PC-9 (cell line): ENCODE measurements around the gene KISS1. TPM values are rescaled to one million over a fixed set of nuclear protein-coding genes. Genes with fewer than 3 reads are reported as not detected.

Source experiments
- BruUV-seq: library from RNA; stranded (reverse); fragments of 400-500 nt; replicated peaks from 2 replicates; lab custom pipeline; 2021; lab: Mats Ljungman, UMichigan
- CTCF ChIA-PET: fragments of 300-600 bp; sonication (Branson Sonifier 250); formaldehyde crosslinking; loops from one replicate; lab custom pipeline; 2022; ENCODE audit warnings: antibody characterized with exemption; lab: Charles Lee
- POLR2A ChIA-PET: fragments of 300-600 bp; sonication (Branson Sonifier 250); formaldehyde crosslinking; loops from one replicate; lab custom pipeline; 2022; ENCODE audit warnings: antibody characterized with exemption; ENCODE audit not compliant: unreplicated experiment; lab: Charles Lee
- DNase-seq, 2 experiments: peaks; one replicate each; pipeline versions ENCODE4 v3.0.0 to v3.0.0-alpha.2; 2015 to 2022; ENCODE audit warnings: mixed read lengths in 1 of 2
- H2AFZ ChIP-seq: fragments of 200-600 bp; sonication (generic); 2 replicates; pipeline ENCODE4 v1.8.1; 2017; ENCODE audit warnings: antibody characterized with exemption
- H3F3A ChIP-seq: fragments of 200-600 bp; sonication (generic); 2 replicates; pipeline ENCODE4 v1.8.1; 2017; ENCODE audit warnings: antibody characterized with exemption, mild to moderate bottlenecking, low read depth; ENCODE audit not compliant: insufficient read depth
- H3K27ac ChIP-seq: fragments of 200-600 bp; sonication (generic); 2 replicates; pipeline ENCODE4 v1.6.1; 2016; ENCODE audit warnings: mixed run types
- H3K27me3 ChIP-seq: fragments of 200-600 bp; sonication (generic); 2 replicates; pipeline ENCODE4 v1.6.1; 2016; ENCODE audit warnings: low read depth, mixed run types; ENCODE audit not compliant: insufficient read depth
- H3K36me3 ChIP-seq: fragments of 200-600 bp; sonication (generic); 2 replicates; pipeline ENCODE4 v1.6.1; 2016; ENCODE audit warnings: low read depth, mixed run types
- H3K4me1 ChIP-seq: fragments of 200-600 bp; sonication (generic); replicated peaks from 2 replicates; pipeline ENCODE4 v1.6.1; 2016; ENCODE audit warnings: mixed run types; ENCODE audit not compliant: insufficient read depth
- H3K4me2 ChIP-seq: fragments of 200-600 bp; sonication (generic); 2 replicates; pipeline ENCODE4 v1.6.1; 2017; ENCODE audit warnings: mixed run types
- H3K4me3 ChIP-seq: fragments of 200-600 bp; sonication (generic); 2 replicates; pipeline ENCODE4 v1.6.1; 2016; ENCODE audit warnings: mixed run types
- H3K79me2 ChIP-seq: fragments of 200-600 bp; sonication (generic); 2 replicates; pipeline ENCODE4 v1.6.1; 2017; ENCODE audit warnings: low read depth, mixed run types
- H3K9me2 ChIP-seq: fragments of 200-600 bp; sonication (generic); 2 replicates; pipeline ENCODE4 v1.8.1; 2017; ENCODE audit warnings: mild to moderate bottlenecking; ENCODE audit not compliant: insufficient read depth
- H3K9me3 ChIP-seq: fragments of 200-600 bp; sonication (generic); 2 replicates; pipeline ENCODE4 v1.8.1; 2016; ENCODE audit warnings: low read depth; ENCODE audit not compliant: insufficient read depth
- H4K20me1 ChIP-seq: fragments of 200-600 bp; sonication (generic); 2 replicates; pipeline ENCODE4 v1.8.1; 2017; ENCODE audit not compliant: insufficient read depth
- CTCF ChIP-seq: fragments of 200-600 bp; sonication (generic); conservative IDR thresholded peaks from 2 replicates; pipeline ENCODE4 v1.6.1; 2017; ENCODE audit warnings: mixed run types, antibody characterized with exemption, mild to moderate bottlenecking, moderate library complexity
- EZH2 ChIP-seq: fragments of 200-600 bp; sonication (generic); IDR thresholded peaks from 2 replicates; pipeline ENCODE4 v1.8.0; 2017; ENCODE audit warnings: antibody characterized with exemption, low read depth
- intact Hi-C: fragments of 100-400 bp; cut with micrococcal nuclease; formaldehyde crosslinking; loops from one replicate; pipeline ENCODE4 v1.10.0; 2022; ENCODE audit not compliant: unreplicated experiment
- total RNA-seq: library from RNA; stranded (reverse); gene quantifications from 2 replicates; pipeline ENCODE4 v1.2.3, GENCODE V29; 2021

The KISS1 gene
- total RNA-seq, 1 experiment from 2014 or later = 5.2 TPM

GRCh38 chr1:204227996-204228785 lies 31.9 kb upstream of the KISS1 start:
- H3K4me1 ChIP-seq = peaks cover 37% of the 10 kb centered on the region
- peaks cover 39% of the 10 kb centered on the region for H3K36me3 ChIP-seq
- no peaks in the 10 kb centered on the region for H3K9me3 ChIP-seq
- no peaks in the 10 kb centered on the region for H3K27me3 ChIP-seq
- peak overlapping the region; percentile 82 for H3K27ac ChIP-seq
- no peak for TF ChIP-seq CTCF
- no peak for TF ChIP-seq EZH2
- no peaks in the 10 kb centered on the region for H3K9me2 ChIP-seq
- intact Hi-C loops = loop anchor here (2.0 kb wide), 1 partner anchor 67 kb away; no protein-coding TSS in a partner anchor
- H3K4me3 ChIP-seq = no peak overlapping the region
- H3K4me2 ChIP-seq = peak overlapping the region; percentile 18; the same call in 1 of the 2 replicates
- no peaks in the 10 kb centered on the region for H4K20me1 ChIP-seq
- no peak overlapping the region for H2AFZ ChIP-seq
- H3K79me2 ChIP-seq = 0 out of 2 replicates have a peak, but pooled peaks cover 13% of the 10 kb centered on the region
- POLR2A ChIA-PET = no interaction called here
- DNase-seq = no peak
- no TSS peak for BruUV-seq
- peaks cover 47% of the 10 kb centered on the region for H3F3A ChIP-seq
- CTCF ChIA-PET = no interaction called here

GRCh38 chr1:204227351-204227750 lies 31.1 kb upstream of the KISS1 start:
- BruUV-seq = no TSS peak
- POLR2A ChIA-PET = no interaction called here
- peak overlapping the region; percentile 82 for H3K27ac ChIP-seq

More at GRCh38 chr1:204227351-204227750, 31.1 kb upstream of the KISS1 start:
- peaks cover 37% of the 10 kb centered on the region for H3K4me1 ChIP-seq
- H3K4me2 ChIP-seq = peak overlapping the region; percentile 65
- H4K20me1 ChIP-seq = no peaks in the 10 kb centered on the region
- CTCF ChIA-PET = no interaction called here
- H3K36me3 ChIP-seq = peaks cover 42% of the 10 kb centered on the region
- H3K9me3 ChIP-seq = no peaks in the 10 kb centered on the region
- H3K9me2 ChIP-seq = no peaks in the 10 kb centered on the region
- no peak for TF ChIP-seq CTCF
- TF ChIP-seq EZH2 = no peak
- peaks cover 47% of the 10 kb centered on the region for H3F3A ChIP-seq
- 0 out of 2 replicates have a peak, but pooled peaks cover 13% of the 10 kb centered on the region for H3K79me2 ChIP-seq
- H3K4me3 ChIP-seq = no peak overlapping the region
- DNase-seq = no peak
- intact Hi-C loops = loop anchor here (2.0 kb wide), 1 partner anchor 67 kb away; no protein-coding TSS in a partner anchor
- no peak overlapping the region for H2AFZ ChIP-seq
- no peaks in the 10 kb centered on the region for H3K27me3 ChIP-seq
